ENCODE measurements around the gene MZB1. TPM values are rescaled to one million over a fixed set of nuclear protein-coding genes. Genes with fewer than 3 reads are reported as not detected.
"Not testable (repeated sequence)": the region's sequence is repeated elsewhere in the genome, so short reads cannot be mapped to it uniquely, and the experiment has no call there.

MZB1 gene
- total RNA-seq, 1 donor from 2014 or later, result not detected

GRCh38 chr5:139387611-139388197 is 2.0 kb downstream of the MZB1 start:
- Mint-ChIP-seq H3K9me3 (ENCODE audit: unreplicated experiment) (no peaks in the 10 kb centered on the region), H3K4me1 (ENCODE audit: low read depth, unreplicated experiment) (peaks cover 3% of the 10 kb centered on the region), H3K36me3 (ENCODE audit: unreplicated experiment) (no peaks in the 10 kb centered on the region), H3K27me3 (ENCODE audit: unreplicated experiment) (peaks cover 17% of the 10 kb centered on the region), H3K27ac (ENCODE audit: unreplicated experiment) (no peak overlapping the region), H3K4me3 (ENCODE audit: unreplicated experiment) (no peak overlapping the region)
- TF ChIP-seq, protein P1, sequence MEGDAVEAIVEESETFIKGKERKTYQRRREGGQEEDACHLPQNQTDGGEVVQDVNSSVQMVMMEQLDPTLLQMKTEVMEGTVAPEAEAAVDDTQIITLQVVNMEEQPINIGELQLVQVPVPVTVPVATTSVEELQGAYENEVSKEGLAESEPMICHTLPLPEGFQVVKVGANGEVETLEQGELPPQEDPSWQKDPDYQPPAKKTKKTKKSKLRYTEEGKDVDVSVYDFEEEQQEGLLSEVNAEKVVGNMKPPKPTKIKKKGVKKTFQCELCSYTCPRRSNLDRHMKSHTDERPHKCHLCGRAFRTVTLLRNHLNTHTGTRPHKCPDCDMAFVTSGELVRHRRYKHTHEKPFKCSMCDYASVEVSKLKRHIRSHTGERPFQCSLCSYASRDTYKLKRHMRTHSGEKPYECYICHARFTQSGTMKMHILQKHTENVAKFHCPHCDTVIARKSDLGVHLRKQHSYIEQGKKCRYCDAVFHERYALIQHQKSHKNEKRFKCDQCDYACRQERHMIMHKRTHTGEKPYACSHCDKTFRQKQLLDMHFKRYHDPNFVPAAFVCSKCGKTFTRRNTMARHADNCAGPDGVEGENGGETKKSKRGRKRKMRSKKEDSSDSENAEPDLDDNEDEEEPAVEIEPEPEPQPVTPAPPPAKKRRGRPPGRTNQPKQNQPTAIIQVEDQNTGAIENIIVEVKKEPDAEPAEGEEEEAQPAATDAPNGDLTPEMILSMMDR (IDR thresholded peaks at IDR 0.05; ENCODE audit: partially characterized antibody, unreplicated experiment), result no peak
- DNase-seq, result no peak

- H3K4me3 Mint-ChIP-seq (ENCODE audit: unreplicated experiment); H3K4me1 Mint-ChIP-seq (ENCODE audit: low read depth, unreplicated experiment); H3K27ac Mint-ChIP-seq (ENCODE audit: unreplicated experiment); H3K9me3 Mint-ChIP-seq (ENCODE audit: unreplicated experiment); H3K36me3 Mint-ChIP-seq (ENCODE audit: unreplicated experiment); DNase-seq: not testable (repeated sequence)
- peaks cover 17% of the 10 kb centered on the region for H3K27me3 Mint-ChIP-seq (ENCODE audit: unreplicated experiment)
Measured at GRCh38 chr5:139386956-139387355, 2.8 kb downstream of the MZB1 start.

DNA sequence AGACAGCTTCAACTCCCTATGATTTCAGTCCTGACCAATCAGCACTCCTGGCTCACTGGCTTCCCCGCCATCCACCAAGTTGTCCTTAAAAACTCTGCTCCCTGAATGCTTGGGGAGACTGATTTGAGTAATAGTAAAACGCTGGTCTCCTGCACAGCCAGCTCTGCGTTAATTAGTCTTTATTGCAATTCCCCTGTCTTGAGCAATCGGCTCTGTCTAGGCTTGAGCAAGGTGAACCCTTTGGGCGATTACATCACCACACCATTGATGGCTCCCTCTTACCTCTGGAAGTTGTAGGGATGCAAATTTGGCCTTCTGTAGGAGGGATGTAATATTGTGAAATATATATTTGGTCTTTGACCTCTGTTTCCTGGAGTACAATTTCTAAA is 3.7 kb downstream of the MZB1 start:
- no peak overlapping the region for H3K27ac Mint-ChIP-seq (ENCODE audit: unreplicated experiment)
- no peaks in the 10 kb centered on the region for H3K36me3 Mint-ChIP-seq (ENCODE audit: unreplicated experiment)
- H3K27me3 Mint-ChIP-seq (ENCODE audit: unreplicated experiment), result peaks cover 16% of the 10 kb centered on the region
- TF ChIP-seq, protein P1 (IDR thresholded peaks at IDR 0.05; ENCODE audit: partially characterized antibody, unreplicated experiment), result no peak
- DNase-seq, result no peak
- H3K4me1 Mint-ChIP-seq (ENCODE audit: low read depth, unreplicated experiment), result peaks cover 3% of the 10 kb centered on the region
- no peaks in the 10 kb centered on the region for H3K9me3 Mint-ChIP-seq (ENCODE audit: unreplicated experiment)
- no peak overlapping the region for H3K4me3 Mint-ChIP-seq (ENCODE audit: unreplicated experiment)

GRCh38 chr5:139385061-139386049 is 4.4 kb downstream of the MZB1 start:
- H3K4me3 Mint-ChIP-seq (ENCODE audit: unreplicated experiment), result no peak overlapping the region
- H3K27me3 Mint-ChIP-seq (ENCODE audit: unreplicated experiment), result peaks cover 15% of the 10 kb centered on the region
- no peaks in the 10 kb centered on the region for H3K4me1 Mint-ChIP-seq (ENCODE audit: low read depth, unreplicated experiment)
- TF ChIP-seq, protein P1 (IDR thresholded peaks at IDR 0.05; ENCODE audit: partially characterized antibody, unreplicated experiment), result no peak
- DNase-seq, result no peak
- H3K36me3 Mint-ChIP-seq (ENCODE audit: unreplicated experiment), result no peaks in the 10 kb centered on the region
- H3K27ac Mint-ChIP-seq (ENCODE audit: unreplicated experiment), result no peak overlapping the region
- no peaks in the 10 kb centered on the region for H3K9me3 Mint-ChIP-seq (ENCODE audit: unreplicated experiment)

DNA sequence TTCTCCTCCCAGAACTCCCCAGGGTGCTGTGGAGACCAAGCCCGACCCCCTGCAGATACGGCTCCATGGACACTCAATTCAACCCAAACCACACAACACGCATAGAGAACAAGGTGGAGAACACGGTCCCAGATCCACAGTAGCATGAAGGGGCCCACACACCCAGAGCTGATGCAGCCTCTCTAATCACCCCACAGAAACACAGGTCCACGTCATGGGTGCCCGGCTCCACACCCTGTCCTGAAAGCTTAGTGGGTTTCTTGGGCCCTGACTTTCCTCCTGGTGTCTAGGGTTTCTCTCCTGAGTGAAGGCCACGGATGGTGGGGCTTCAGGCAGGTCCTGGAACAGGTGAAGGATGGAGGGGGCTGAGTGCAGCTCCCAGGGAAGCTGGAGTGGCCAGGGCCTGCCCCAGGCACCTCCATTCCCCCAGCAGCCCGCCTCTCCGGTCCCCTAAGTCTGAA is 5.1 kb downstream of the MZB1 start:
- Mint-ChIP-seq H3K4me3 (ENCODE audit: unreplicated experiment) (no peak overlapping the region), H3K27me3 (ENCODE audit: unreplicated experiment) (peaks cover 17% of the 10 kb centered on the region), H3K27ac (ENCODE audit: unreplicated experiment) (peak overlapping the region; percentile 2), H3K9me3 (ENCODE audit: unreplicated experiment) (no peaks in the 10 kb centered on the region), H3K36me3 (ENCODE audit: unreplicated experiment) (no peaks in the 10 kb centered on the region), H3K4me1 (ENCODE audit: low read depth, unreplicated experiment) (no peaks in the 10 kb centered on the region)
- TF ChIP-seq, protein P1 (IDR thresholded peaks at IDR 0.05; ENCODE audit: partially characterized antibody, unreplicated experiment), result no peak
- no peak for DNase-seq

Measured in glutamatergic neuron (in vitro differentiated cells).